HG02840 (cell line): ENCODE results near the gene GSG1L.
"Not testable (repeated sequence)": the region's sequence is repeated elsewhere in the genome, so short reads cannot be mapped to it uniquely, and the experiment has no call there.

ENCODE experiments used
- ATAC-seq: cut with Tn5 transposase; IDR thresholded peaks from one replicate; pipeline ENCODE4 v1.9.1; 2021; ENCODE audit warnings: mild to moderate bottlenecking, moderate library complexity, moderate number of reproducible peaks; ENCODE audit not compliant: unreplicated experiment, low FRiP score

GSG1L gene

DNA sequence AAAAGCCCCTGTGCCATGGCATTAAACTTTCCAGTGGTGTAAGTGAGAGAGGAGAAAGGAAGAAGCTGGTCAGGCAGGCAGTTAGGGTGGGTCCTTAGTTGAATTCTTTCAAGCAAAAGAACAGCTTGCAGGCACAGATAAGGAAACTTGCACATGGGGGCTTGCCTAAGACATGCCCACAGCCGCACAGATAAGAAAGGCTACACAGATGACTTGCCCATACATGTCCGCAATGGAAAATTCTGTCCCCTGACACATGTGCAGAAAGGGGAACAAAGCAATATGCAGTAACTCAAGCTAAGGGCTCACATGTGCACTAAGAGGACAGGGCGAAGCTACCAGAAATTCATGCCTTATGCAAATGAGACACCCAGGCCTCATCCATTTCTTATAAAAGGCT is 69.9 kb downstream of the GSG1L start:
- ATAC-seq, result no peak

- no peak for ATAC-seq
These were observed 71.6 kb downstream of the GSG1L start for GRCh38 chr16:27991876-27992275.

DNA sequence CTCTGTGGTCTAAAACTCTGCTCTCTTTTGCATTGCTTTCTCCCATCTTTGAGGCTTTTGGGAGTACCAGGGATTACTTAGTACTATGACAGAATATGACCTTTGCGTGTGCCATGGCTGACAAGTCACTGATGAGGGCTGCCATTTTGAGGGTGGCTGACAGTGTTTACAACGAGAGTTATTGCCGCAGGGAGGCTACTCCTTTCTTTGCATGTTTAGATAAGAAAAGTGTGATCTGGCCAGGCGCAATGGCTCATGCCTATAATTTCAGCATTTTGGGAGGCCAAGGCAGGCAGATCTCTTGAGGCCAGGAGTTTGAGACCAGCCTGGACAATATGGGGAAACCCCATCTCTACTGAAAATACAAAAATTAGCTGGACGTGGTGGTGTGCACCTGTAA is 77.5 kb downstream of the GSG1L start:
- ATAC-seq, result no peak

- ATAC-seq, result no peak
These were observed 79.4 kb downstream of the GSG1L start for GRCh38 chr16:27984121-27984520.

DNA sequence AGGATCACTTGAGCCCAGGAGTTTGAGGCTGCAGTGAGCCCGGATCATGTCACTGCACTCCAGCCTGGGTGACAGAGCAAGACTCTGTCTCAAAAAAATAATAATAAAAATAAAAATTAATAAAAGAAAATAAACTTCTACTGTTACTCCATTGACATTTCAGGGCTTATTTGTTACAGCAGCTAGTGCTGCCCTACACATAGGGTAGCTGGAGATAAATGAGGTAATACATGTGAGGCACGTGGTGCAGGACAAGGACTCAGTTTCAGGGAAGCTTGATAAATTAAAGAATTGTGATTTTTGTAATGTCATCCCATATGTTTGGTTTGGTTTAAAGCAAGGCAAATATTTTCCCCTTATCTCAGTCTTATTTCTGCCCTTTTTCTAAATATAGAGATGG is 80.3 kb downstream of the GSG1L start:
- no peak for ATAC-seq

DNA sequence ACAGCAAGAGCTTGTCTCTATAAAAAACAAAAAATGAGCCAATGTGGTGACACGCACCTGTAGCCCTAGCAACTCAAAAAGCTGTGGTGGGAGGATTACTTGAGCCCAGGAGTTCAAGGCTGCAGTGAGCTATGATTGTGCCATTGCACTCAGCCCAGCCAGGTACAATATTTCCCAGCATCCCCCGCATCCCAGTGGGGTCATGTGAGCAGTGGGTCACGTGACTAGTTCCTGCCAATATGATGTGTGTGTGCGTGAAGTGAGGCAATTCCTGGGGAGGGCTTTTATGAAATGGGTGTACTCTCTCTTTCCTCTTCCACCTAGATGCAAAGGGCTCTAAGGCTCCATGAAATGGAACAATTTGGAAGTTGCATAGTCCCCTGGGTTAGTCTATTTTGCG is 81.3 kb downstream of the GSG1L start:
- ATAC-seq, result no peak

- no peak for ATAC-seq
These were observed 82.4 kb downstream of the GSG1L start for GRCh38 chr16:27980919-27981700.

DNA sequence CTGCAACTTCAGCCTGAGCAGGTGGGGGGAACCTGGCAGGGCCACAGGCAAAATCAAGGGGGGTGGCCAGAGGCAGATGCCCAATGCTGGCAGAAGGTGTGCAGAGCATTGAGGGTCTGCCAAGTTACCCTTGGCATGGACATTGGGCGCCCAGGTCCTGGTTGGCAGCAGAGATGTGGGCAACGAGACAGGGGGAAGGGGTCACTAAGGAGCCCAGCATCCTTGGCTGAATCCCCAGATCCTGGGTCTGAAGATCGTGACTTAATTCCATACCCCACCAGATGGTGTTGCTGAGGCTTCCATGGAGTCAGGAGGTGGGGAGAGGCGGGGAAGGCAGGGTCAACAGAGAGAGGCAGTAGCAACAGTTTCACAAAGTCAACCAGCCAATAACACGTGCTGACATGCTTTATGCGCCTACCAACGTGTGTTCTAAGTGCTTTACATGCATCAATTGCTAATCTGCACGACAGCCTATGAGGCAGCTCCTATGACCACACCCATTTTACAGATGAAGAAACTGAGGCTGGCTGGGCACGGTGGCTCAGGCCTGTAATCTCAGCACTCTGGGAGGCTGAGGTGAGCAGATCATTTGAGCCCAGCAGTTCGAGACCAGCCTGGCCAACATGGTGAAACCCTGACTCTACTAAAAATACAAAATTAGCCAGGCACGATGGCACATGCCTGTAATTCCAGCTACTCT is 83.3 kb downstream of the GSG1L start:
- no peak for ATAC-seq

GRCh38 chr16:27979668-27980067 is 83.8 kb downstream of the GSG1L start:
- not testable (repeated sequence) for ATAC-seq

GRCh38 chr16:27978876-27979275 is 84.6 kb downstream of the GSG1L start:
- ATAC-seq, result no peak

GRCh38 chr16:27977966-27978365 is 85.5 kb downstream of the GSG1L start:
- ATAC-seq, result no peak

DNA sequence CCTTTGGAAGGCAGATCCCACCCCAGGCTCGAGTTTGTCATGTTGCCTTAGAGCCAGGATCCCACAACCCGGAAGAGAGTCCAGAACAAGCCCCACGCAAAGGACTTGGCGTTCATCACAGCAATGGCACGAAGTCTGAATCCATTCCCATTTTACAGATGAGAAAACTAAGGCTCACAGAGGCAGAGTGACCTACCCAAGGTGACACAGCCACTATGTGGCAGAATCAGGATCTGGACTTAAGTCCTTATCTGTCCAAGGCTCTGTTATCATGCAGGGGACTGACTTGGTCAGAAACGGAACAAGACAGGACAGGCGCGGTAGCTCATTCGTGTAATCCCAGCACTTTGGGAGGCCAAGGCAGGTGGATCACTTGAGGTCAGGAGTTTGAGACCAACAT is 86.5 kb downstream of the GSG1L start:
- no peak for ATAC-seq

DNA sequence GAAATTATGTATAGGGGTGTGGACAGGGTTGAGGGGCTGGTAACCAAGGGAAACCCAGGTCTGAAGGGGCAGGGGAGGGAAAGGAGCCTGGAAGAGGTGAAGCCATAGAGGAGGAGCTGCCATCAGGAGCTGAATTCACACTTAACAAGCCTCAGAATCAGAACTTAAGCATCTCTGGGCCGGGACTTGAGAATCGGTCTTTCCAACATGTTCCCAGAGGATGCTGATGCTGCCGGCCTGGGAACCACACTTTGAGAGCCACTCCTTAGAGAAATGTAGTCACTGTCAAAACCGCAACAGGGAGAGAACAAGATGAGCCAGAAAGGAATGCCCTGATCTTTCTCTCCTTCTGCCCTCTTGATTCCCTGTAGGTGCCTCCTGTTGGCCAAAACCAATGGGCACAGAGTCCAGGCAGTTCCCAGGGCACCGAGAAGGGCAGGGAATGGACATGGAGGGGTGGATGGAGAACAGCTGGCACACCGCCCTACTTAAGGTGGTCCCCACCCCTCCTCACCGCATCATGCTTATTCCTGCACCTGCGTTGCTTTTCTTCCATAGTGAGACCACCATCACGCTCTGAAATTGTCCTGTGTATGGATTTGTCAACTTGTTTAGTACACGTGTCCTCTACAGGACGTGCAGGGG is 88.5 kb downstream of the GSG1L start:
- no peak for ATAC-seq

DNA sequence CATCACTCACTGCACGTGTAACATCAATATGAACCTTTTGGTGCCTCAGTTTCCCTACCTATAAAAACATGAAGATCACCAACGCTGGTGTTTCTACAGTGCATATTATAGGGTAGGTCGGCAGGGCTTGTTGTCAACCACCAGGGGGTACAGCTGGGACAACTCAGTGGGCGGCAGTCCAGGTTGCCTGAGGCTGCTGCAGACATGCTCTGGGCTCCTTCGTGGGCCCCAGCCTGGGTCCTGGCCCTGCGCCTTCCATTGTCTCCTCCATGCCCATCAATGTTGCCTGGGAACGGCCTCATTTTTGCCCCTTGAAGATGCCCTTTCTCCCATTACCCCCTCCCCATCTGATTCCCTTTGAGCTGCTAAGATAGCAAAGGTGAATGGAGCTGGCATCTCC is 89.8 kb downstream of the GSG1L start:
- no peak for ATAC-seq

DNA sequence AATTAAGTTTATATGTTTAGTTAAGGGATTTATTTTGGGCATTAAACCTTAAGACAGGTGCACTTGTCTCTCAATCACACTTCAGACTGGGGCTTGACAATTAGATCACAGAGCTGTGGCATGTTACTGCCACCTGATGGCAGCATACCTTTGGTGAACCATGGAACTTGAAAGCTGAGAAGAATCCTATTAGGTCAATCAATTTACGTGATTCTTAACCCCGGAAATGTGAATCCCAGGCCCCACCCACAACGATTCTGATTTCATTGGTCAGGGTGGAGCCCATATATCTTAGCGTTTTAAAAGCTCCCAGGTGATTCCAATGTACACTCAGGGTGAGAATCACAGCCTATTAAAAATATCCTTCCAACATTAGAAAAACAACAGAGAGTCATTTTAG is 91.0 kb downstream of the GSG1L start:
- ATAC-seq, result no peak

GRCh38 chr16:27969574-27969973 is 93.9 kb downstream of the GSG1L start:
- ATAC-seq, result no peak

GRCh38 chr16:27967169-27967568 is 96.3 kb downstream of the GSG1L start:
- ATAC-seq, result no peak

DNA sequence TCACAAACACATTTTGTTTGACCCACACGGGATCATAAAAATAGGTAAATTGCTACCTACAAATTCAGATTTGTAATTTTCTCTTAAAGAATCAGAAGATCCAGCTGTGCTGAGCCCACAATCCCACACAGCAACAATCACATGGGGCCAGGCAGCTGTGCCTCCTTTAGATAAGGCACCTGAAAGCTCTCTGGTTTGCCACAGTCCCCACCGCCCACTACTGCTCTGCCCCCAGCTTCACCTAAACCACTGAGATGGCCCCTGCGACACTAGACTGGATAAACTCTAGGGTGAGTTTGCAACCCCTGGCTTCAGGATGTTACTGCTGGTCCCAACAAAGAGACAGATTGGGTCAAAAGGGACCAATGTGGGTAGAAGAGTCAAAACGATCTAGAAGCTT is 96.8 kb downstream of the GSG1L start:
- no peak for ATAC-seq

DNA sequence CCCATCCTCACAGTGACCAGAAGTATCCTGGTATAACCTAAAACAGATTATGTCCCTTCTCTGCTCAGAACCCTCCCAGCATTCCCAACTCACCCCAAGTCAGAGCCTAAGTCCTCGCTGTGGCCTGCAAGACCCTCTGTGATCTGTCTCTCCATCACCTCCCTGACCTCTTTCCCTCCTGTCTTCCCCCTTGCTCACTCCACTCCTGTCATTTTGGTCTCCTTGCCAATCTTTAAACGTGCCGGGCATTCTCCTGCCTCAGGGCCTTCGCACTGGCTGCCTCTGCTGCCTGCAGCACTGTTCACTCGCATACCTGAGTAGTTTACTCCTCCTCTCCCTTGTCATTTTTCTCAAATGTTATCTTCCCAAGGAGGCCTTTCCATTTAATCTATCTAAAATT is 97.7 kb downstream of the GSG1L start:
- no peak for ATAC-seq

DNA sequence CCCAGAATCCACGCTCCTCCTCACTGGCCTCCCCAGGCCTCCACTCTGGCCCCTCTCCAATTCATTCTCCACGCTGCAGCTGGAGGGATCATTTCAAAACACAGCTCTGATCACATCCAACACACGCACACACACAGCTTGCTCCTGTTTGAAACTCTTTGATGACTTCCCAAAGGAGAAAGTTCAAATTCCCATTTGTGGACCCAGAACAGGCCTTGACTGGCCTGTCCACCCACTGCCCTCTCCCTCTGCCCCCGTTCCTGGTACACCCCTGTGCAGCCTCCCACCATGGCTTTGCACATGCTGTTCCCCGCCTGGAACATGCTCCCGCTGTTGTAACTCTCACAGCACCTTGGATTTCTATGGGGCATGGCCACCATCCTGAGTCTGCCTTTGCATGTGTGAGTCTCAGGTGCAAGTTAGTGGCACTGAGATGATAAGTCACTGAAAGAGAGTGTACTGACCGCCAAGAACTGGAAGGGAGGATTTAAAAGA is 100.0 kb downstream of the GSG1L start:
- ATAC-seq, result no peak

DNA sequence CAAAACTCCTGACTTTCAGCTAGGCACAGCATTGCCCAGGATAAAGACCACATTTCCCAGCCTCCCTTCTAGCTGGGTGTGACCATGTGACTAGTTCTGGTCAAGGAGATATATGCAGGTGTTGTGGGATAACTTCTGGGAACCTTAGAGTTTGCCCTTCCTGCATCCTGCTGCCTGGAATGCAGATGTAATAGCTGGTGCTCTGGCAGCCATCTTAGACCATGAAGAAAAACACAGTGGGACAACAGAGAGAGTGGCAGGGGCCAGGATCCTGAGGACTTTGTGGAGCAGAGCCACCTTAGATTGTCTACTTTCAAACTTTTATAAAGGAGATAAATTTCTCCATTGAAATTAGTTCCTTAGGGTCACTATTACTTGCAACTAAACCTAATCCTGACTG is 101.3 kb downstream of the GSG1L start:
- ATAC-seq, result no peak

- ATAC-seq, result no peak
These were observed 102.3 kb downstream of the GSG1L start for GRCh38 chr16:27961296-27961620.
